Measurements from ENCODE around the gene MISP3.

The MISP3 gene

DNA sequence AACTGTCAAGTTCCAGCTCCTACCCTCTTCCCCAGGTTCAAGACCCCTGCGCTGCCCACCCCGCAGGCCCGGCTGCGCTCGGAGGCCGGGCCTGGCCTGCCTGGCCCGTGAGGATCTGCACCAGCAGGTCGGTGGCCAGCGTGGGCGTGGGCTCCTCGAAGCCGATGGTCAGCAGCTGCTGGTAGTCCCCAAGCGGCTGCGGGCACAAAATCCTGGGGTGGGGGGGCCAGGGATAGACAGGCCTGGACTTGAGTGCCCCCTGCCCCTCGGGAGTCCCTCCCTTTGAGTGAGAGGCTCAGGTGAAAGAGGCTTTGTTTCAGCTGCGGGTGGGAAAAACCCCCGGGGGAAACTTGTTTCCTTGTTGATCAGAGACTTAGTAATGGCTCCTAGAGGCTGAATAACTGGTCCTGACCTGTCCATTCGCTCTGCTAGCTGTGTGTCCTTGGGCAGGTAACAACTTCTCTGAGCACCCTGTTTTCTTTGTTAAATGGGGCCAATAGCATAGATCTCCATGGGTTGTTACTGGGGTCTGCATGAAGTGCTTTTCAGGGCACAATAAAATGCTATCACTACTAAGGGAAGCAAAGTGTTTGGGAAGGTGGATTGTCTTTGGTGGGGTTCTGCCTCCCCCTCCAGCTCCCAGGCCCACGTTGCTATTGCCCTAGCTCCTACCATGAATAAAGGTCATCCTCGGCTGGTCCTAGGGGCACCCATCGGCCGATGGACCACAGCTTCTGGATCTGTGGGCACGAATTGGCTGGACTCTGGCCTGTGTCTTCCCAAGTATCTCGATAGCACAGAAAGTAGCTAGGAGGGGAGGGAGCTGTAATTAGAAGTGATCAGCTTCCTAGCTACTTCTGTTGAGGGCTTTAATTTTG is 9.4 kb downstream of the MISP3 start:
- peak; percentile 72 for DNase-seq

DNA sequence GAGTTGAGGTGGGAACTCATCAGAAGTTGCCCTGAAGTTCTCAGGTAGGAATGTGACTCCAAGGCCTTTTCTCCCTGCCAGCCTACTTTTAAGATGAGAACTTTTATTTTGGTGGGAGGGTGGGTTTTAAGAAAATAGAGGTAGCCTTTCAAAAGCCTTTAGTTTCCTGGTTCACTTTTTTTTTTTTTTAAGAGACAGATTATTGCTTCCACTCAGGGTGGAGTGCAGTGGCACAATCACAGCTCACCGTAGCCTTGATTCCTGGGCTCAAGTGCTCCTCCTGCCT is 10.0 kb downstream of the MISP3 start:
- DNase-seq, result no peak

DNA sequence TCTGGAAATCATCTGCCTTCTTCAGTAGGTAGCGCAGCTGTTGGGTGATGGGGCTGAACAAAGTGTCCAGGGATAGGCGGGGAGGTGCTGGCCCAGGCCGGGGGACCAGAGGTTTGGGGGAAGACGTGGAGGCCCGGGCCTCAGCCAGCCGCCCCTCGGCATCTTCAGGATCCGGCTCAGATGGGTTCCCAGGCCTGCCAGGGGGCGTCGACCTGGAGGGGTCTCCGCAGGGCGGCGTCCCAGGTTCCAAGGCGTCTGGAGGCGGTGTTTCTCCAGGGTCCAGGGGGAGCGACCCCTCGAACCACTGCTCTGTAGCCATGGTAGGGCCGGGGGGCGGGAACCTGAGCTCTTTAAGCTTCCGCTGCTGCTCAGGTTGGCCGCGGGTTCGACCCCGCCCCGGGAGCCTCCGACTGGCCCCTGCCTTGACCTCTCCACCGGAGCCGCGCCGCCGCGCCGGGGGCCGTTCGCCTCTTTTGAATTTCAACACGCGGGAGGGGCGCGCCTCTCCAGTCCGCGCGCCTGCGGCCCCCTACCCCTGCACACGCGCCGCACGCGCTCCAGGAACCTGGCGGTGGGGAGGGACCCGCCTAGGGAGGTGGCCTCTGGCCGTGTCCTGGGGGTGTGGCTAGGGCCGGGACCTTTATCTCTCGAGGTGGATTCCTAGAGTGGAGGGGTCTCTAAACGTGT is 12.9 kb downstream of the MISP3 start, which contains the start of gene C19orf67:
TSS of gene C19orf67 (minus strand) at position 475 of the 687 bp plus-strand sequence. CDS start at position 319, 156 bp downstream.
- DNase-seq, result no peak

DNA sequence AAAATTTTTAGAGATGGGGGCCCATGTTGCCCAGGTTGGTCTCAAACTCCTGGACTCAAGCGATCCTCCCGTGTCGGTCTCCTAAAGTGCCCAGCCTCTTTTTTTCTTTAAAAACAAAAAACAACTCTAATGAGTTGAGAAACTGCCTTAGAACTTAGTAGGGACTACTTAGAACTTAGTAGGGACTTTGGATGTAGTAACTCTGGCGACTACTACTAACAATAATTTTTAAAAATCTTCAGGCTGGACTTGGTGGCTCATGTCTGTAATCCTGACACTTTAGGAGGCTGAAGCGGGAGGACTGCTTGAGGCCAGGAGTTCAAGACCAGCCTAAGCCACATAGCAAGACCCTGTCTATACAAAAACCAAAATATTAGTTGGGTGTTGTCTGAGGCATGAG is 13.5 kb downstream of the MISP3 start:
- DNase-seq, result no peak

DNA sequence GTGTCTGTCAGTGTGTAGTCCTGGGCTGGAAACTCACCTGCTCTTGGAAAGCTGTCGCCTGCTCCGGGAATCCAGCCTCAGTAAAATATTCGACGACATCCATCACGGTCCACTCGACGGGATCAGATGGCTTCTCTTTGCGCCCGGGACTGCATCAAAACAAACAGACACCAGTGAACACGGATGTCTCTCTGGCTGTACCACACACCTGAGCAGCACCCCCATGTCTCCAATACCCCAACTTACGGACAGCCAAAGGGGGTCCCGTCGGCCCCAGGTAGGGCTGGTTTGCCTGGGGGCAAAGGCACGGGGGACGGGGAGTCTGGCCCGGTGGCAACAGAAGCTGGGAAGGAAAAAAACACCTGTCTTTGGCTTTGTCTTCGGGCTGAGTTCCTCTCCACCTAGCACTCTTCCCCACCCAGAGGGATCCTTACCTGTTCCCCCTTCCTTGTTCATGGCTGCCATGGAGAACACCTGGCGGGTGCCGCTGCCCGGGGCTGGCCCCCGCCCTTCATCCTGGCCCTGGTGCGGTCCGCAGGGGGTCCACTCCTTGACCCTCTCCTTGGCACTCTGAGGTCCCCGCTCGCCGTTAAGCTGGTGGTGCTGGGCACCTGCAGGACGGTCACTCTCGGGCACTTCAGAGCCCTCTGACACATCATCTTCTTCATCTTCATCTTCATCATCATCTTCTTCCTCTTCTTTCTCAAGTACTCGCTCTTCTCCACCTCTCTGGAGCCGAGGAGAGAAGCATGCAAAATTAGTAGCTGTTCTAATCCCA is 16.2 kb downstream of the MISP3 start:
- DNase-seq, result no peak

DNA sequence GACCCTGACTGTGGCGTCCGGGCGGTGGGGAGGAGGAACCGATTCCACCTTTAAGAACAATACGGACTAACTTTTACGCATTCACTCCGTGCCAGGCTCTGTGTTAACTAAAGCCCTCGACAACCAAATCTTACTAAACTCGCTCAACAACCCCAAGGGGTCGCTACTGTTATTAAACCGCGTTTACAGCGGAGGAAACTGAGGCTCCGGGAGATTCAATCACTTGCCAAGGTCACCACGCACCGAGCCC is 16.8 kb downstream of the MISP3 start:
- DNase-seq, result no peak

DNA sequence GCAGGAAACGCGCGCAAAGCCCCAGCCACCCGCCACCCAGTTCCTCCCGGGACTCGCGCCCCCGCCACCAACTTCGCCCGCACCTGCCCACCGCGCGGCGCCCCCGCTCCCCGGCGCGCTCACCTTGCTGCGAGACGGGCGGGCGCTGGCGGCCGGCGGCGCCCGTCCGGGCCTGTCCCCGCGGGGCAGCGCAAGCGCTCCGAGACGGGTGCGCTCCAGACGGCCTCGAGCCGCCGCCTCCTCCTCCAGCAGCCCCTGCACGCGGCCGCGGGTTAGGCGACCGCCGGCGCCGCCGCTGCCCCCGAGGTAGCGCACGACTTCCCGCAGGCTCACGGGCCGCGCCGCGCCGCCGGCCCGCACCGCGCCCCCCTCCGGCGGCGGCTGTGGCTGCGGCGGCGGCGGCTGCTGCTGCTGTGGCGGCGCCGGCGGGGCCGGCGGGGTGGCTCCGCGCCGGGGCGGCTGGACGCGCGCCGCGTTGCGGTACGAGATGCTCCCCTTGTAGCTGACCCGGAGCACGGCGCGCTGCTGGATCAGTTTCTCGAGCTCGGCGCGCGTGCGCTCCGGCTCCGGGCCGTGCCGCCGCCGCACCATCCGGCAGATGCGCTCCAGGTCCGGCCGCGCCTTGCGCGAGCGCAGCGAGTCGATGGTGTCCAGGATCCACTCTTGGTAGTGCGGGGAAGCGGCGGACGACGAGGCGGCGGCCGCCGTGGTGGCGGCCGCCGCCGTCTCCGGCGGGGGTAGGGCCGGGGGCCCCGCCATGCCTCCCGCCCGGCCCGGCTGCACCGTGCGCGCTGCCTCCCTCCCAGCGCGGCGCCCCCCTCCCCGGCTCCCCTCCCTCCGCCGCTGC is 17.3 kb downstream of the MISP3 start:
- DNase-seq, result peak; percentile 71

DNA sequence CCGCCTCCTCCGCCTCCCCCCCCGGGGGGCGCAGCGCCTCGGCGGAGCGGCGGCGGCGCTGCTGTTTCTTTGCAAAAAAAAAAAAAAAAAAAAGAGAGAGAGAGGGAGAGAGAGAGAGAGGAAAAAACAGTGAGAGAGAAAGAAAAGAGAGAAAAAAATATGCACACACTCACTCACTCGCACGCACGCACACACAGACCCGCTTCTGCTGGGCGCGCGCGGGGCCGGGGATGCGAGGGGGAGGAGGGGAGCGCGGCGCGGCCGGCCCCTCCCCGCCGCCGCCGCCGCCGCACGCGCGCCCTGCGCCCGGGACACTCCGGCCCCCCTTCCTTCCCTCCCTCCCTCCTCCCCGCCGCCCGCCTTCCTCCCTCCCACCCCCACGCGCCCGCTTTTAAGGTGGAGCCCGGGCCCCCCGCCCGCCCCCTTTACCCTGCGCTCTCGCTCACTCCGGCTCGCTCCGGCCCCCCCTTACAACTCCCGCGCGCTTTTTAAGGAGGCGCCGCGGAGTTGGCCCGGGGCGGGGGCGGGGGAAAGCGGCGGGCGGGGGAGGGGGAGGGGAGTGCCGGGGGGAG is 18.0 kb downstream of the MISP3 start, which contains the start of gene SAMD1:
TSS of gene SAMD1 (minus strand) at position 243 of the 572 bp plus-strand sequence.
- DNase-seq, result peak; percentile 93

DNA sequence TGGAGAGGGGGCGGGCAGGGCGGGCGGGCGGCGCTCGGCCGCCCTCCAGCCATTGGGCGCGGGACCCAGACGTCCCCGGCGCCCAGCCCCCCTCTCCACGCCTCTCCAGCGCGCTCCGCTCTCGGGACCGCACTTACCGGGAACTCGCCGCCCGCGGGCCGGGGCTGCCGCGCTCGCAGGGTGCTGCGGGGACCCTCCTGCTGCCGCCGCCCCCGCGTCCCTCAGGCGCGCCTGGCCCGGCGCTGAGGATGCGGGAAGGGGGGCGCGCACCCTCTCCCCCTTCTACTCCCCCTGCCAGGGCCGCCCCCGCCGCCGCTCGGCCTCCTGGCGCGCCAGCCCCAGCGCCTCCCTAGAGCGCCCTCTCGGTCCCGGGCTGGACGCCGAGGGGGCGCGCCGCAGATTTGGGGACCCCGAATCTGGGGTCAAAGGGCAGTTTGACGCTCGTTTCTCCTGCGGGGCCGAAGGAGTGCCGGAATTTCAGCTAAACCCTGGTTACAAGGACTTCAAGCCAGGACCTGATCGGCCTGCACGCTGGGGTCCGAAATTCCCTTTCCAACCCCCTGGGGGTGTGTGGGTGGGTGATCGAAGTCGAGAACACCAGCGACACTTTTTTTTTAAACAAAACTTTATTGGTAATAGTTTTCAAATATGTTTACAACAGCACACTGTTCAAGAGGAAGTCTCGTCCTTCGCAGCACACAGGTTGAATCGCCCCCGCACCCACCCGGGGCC is 18.7 kb downstream of the MISP3 start:
- DNase-seq, result peak; percentile 93

DNA sequence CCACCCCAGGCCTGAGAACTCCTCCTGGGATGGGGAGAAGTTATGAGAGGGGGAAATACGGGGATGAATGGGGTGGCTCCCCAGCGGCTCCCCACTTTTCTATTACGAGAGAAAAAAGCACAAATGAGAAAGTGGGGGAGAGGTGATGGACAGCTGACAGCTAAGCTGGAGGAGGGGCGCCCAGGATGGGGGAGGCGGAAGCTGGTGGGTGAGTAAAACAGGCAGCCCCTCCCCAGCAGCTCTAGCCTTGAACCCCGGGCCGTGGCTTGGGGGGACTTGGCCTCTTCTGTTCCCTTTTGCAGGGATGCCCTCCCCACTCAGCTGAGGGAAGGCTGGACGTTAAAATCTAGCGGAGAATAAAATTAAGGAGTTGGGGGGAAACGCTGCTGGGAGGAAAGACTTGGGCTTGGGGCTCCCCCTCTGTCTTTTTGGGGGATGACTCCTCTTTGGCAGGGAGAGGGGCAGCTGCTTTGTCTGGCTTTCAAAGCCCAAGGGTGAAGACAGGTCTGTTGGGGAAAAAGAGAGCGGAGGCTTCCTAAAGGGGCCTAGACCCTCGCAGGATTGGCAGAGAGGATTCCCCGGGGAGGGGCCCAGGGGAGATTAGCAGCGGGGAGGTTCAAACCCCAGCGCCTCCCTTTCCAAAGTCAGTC is 19.4 kb downstream of the MISP3 start:
- DNase-seq, result no peak

DNA sequence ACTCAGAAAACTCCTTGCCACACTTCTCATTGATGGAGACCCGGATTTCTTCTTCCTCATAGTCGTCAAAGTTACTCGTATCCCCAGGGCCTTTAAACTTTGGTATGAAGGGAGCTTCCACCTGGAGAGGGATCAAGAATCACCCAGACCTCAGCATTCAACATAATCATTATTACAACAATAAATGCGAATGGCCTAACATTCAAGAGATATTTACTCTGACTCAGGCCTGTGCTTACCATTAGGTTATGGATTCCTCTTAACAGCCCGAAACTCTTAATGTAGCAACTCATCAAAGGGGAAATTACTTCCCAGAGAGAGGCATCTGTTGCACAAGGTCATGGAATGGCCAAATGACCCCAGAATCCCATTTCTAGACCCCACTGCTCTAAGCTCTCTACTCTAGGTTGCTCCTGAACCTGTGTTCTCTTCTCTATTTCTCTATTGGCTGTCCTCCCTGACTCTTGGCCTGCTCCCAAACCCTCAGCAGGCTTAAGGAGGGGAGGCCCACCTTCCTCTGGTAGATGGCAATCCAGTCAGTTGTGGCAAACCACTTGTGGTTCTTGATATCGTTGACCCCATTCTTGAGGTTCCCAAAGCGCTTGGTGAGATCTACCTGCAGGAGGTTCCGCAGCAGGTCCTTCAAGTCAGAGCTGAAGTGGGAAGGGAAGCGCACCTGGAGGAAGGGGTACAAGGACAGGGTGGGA is 20.7 kb downstream of the MISP3 start:
- DNase-seq, result no peak

DNA sequence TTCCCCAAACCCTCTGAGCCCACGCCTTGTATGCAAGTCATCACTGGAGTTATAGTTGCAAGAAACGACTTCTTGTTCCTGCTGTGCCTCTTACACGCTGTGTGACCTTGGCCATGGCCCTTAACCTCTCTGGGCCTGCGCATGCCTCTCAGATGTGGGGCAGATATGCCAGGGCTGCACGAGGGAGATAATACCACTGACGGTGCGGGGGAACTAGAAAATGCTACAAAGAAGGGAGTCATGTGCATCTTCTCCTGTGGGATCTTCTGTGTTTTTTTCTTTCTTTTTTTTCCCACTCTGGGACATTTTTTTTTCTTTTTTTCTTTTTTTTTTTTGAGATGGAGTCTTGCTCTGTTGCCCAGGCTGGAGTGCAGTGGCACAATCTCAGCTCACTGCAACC is 22.3 kb downstream of the MISP3 start:
- no peak for DNase-seq

DNA sequence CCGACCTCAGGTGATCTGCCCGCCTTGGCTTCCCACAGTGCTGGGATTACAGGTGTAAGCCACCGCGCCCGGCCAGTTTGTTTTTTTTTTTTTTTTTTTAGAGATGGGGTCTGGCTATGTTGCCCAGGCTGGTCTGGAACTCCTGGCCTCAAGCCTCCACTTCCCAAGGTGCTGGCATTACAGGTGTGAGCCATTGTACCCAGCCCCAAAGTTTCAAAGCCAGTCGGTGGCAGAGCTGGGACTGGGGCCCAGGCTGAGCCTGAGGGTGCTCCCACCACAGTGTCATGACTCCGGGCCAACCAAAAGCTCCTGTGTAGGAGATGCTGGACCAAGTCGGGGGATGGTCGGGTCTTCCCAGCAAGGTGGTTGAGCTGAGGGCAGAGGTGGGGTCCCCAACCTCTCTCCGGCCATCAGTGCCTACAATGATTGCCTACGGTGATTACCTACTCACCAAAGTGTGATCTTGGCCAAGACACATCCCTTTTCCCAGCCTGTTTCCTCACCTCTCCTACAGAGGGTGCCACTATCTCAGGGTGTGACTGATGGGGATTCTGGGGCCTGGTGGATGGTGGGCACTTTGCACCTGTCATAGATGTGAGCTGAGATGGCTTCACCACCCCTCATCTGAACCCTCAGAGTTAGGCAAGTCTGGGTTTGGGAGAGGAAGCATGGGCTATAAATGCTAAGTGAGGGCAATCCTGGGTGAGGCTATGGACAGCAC is 23.8 kb downstream of the MISP3 start:
- no peak for DNase-seq

DNA sequence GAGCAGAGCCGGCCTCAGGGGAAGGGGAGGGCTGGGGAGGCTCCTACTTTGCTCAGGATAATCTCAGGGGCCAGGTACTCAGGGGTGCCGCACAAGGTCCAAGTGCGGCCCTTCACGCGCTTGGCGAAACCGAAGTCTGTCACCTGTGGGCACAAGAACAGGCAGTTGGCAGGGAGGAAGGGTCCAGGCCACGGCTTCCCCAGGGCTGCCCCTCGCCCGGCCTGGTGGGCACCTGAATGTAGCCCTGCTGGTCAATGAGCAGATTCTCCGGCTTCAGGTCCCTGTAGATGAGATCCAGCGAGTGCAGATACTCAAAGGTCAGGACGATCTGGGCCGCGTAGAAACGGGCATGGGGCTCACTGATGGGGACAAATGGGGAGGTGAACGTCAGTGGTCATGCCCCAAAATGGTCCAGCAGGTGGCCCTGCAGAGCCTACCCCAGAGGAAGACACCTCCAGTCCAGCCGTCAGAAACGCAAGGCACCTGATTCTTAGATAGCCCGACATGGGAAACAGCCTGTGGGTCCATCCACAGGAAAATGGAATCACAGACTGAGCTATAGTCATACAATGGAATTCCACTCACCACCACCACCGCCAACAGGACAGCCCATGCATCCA is 25.1 kb downstream of the MISP3 start:
- no peak for DNase-seq

DNA sequence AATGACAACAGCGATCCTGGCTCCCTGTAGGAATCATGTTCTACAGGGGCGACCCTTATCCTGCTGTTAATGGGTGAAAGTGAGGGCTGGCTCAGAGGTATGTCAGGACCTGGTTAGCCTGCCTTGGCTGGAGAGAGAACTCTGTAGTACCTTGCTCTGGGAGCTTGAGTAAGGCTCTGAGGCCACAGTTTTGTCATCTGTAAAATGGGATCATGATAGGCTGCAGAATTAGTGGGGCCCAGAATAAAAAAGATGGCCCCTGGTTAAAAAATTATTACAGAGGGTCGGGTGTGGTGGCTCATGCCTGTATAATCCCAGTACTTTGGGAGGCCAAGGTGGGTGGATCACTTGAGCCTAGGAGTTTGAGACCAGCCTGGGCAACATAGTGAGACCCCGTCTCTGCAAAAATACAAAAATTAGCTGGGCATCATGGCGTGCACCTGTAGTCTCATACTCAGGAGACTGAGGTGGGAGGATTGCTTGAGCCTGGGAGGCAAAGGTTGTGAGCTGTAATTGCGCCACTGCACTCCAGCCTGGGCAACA is 28.5 kb downstream of the MISP3 start:
- DNase-seq, result no peak

DNA sequence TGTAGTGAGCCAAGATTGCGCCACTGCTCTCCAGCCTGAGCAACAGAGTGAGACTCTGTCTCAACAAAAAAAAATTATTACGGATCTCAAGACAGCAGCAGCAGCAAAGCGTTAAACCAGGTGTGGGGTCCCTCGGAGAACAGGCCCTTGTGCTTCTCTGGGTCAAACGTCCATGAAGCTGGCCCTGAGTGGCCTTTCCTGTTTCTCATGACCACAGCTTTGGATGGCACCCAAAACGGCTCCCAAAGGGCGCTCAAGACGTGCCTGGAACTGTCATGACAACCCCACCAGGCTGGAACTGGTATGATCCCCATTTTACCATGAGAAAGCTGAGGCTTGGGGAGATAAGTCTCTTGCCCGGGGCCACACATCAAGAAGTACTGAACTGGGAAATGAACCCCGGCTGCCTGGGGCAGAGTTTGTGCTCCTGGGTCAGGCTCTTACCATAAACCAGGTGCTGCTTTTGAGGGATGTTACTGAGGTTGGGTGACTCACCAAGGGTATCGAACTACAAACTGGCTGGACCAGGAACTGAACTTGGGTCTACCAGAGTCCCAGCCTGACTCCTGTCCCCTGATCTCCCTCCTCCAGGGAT is 29.6 kb downstream of the MISP3 start:
- no peak for DNase-seq

DNA sequence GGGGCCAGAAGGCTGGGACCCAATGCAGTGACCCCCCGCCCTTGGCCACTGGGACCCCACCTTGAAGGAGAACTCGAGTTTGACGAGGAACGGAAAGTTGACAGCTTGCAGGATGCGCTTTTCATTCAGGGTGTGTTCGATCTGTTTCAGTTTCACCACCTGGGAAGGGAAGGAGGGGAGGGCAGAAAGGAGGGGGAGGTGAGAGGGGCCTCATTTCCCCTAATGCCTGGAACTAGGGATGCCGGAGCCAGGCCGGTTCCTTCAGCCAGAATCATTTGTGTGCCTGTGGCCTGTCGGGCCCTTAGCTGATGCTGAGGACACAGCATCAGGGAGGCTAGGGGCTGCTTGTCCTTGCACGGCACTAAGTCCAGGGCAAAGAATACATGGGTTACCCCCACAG is 30.2 kb downstream of the MISP3 start:
- DNase-seq, result no peak

DNA sequence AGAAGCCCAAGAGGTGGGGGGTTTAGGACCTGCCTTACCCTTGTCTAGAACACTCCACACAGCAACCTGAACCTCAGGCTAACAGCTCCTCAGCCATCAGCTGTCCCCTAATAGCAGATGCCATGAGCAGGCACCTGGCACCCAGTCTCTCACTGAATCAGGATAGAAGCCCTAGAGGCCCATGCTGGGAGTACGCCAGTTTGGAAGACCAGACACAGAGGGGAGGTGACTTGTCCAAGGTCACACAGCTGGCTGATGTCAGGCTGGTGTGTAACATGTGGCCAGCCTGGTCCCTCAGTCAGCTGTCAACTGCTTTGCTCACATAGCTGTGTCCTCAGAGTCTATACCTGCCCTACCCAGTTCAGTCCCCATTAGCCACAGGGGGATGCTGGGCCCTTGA is 30.7 kb downstream of the MISP3 start:
- DNase-seq, result no peak

DNA sequence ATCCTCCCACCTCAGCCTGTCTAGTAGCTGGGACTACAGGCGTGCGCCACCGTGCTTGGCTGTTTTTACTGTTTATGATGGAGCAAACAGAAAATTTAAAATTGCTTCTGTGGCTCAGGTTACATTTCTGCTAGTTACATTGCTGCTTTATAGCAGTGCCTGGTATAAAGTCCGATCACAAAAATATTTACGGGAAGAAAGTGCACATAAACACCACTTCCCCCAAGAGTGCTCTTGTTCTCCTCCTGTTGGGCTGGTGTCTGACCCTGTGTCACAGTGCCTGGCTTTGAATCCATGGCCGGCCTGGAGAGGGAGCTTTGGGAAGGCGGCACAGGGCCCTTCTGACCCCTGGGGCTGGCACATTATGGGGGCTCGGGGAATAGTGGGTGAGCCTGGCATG is 33.1 kb downstream of the MISP3 start:
- DNase-seq, result no peak

Data from NCI-H146 (cell line).